Coronary artery (tissue), 2 donors: ENCODE measurements around the gene DGKA.
"Not testable (repeated sequence)": the region's sequence is repeated elsewhere in the genome, so short reads cannot be mapped to it uniquely, and the experiment has no call there.

Source experiments
- DNase-seq: peaks from one replicate; pipeline ENCODE4 v3.0.0-alpha.2; 2017; ENCODE audit warnings: low spot score
- H3K27ac ChIP-seq, 2 donors: fragments of 200-600 bp; sonication (generic); one replicate each; pipeline ENCODE4 v1.5.1; 2016 to 2019
- H3K4me3 ChIP-seq: fragments of 200-600 bp; sonication (generic); 2 replicates; pipeline ENCODE4 v1.5.1; 2016; ENCODE audit warnings: mild to moderate bottlenecking, moderate library complexity
- CTCF ChIP-seq: fragments of 200-600 bp; sonication (generic); IDR thresholded peaks from one replicate; pipeline ENCODE4 v1.5.1; 2019; ENCODE audit warnings: antibody characterized with exemption

DGKA gene

GRCh38 chr12:55974308-55974730 is 43.4 kb downstream of the DGKA start:
- Histone ChIP-seq H3K4me3 (peak overlapping the region; percentile 93), H3K27ac (peak overlapping the region; percentile 97 to 99)
- TF ChIP-seq CTCF = no peak
- no peak for DNase-seq

- no peak for TF ChIP-seq CTCF
- Histone ChIP-seq H3K27ac (no peak overlapping the region), H3K4me3 (no peak overlapping the region)
- DNase-seq = no peak
These were observed 47.4 kb downstream of the DGKA start for GRCh38 chr12:55978393-55978792.

- no peak overlapping the region for H3K4me3 ChIP-seq
- TF ChIP-seq CTCF = no peak
- H3K27ac ChIP-seq = no peak overlapping the region
- no peak for DNase-seq
These were observed 48.1 kb downstream of the DGKA start for GRCh38 chr12:55979069-55979468.

GRCh38 chr12:55981882-55982281 is 50.9 kb downstream of the DGKA start:
- DNase-seq, H3K27ac ChIP-seq, H3K4me3 ChIP-seq: not testable (repeated sequence)

- no peak overlapping the region for H3K27ac ChIP-seq
- H3K4me3 ChIP-seq = no peak overlapping the region
- no peak for DNase-seq
- no peak for TF ChIP-seq CTCF
These were observed 51.5 kb downstream of the DGKA start for GRCh38 chr12:55982319-55982936.

GRCh38 chr12:55983232-55983842 is 52.4 kb downstream of the DGKA start:
- TF ChIP-seq CTCF = no peak
- no peak overlapping the region for H3K27ac ChIP-seq
- no peak for DNase-seq
- no peak overlapping the region for H3K4me3 ChIP-seq

- no peak for TF ChIP-seq CTCF
- Histone ChIP-seq H3K27ac (no peak overlapping the region), H3K4me3 (no peak overlapping the region)
- no peak for DNase-seq
These were observed 53.9 kb downstream of the DGKA start for GRCh38 chr12:55984861-55985260.
